ENCODE results near the gene GSTK1. TPM values are rescaled to one million over a fixed set of nuclear protein-coding genes. Genes with fewer than 3 reads are reported as not detected.

The GSTK1 gene
- total and polyA plus RNA-seq, 9 of the 15 experiments (the other 6 are each of a cell fraction or from before 2014, with no cell fraction given) = 155 to 441 (median 233) TPM

- TF ChIP-seq ZBTB40 (IDR thresholded peaks at IDR 0.05) (no peak), ZBTB40 (CRISPR knock-in tag; IDR thresholded peaks at IDR 0.05) (no peak), CTCF (IDR thresholded peaks at IDR 0.05 in 2 of 3, conservative IDR thresholded peaks at IDR 0.05 in 1 of 3; ENCODE audit: insufficient read depth in 2 of 3, low read depth in 1 of 3, low read length in 3 of 3) (peak; percentile 100), MNT (conservative IDR thresholded peaks at IDR 0.05) (0 out of 4 replicates have a peak, but pooled peaks of 1 of the 2 experiments have one; percentile 22), STAG1 (CRISPR knock-in tag; IDR thresholded peaks at IDR 0.05; ENCODE audit: borderline replicate concordance) (peak; percentile 62; the same call in 1 of the 2 replicates), SMARCE1 (IDR thresholded peaks at IDR 0.05) (no peak), CTCFL (IDR thresholded peaks at IDR 0.05; ENCODE audit: borderline replicate concordance, insufficient read depth, low read depth, low read length, poor library complexity, severe bottlenecking) (peak; percentile 47), SMARCB1 (IDR thresholded peaks at IDR 0.05; ENCODE audit: insufficient read length, low read depth) (no peak), ZNF239 (CRISPR knock-in tag; IDR thresholded peaks at IDR 0.05) (no peak), RAD21 (CRISPR knock-in tag; conservative IDR thresholded peaks at IDR 0.05 in 1 of 2, IDR thresholded peaks at IDR 0.05 in 1 of 2) (peak; percentile 100)
Measured at GRCh38 chr7:143214789-143215679, 48.2 kb upstream of the GSTK1 start (continued).

Measured in K562 (cell line).